HEK293 (cell line): ENCODE data around the gene SYCP2.

Experiments
- CTCF ChIP-seq: fragments of 450-650 bp; formaldehyde crosslinking; IDR thresholded peaks from 2 replicates; pipeline ENCODE4 v1.5.1; 2016; ENCODE audit warnings: missing biosample characterization, missing genetic modification characterization
- ELK4 ChIP-seq: IDR thresholded peaks from 2 replicates; pipeline ENCODE4 v1.6.1; 2011; ENCODE audit warnings: mild to moderate bottlenecking, low read depth, low read length, borderline replicate concordance
- KLF1 ChIP-seq: fragments of 450-650 bp; formaldehyde crosslinking; IDR thresholded peaks from 2 replicates; pipeline ENCODE4 v1.5.1; 2016; ENCODE audit warnings: missing biosample characterization, missing genetic modification characterization
- MYNN ChIP-seq: fragments of 450-650 bp; formaldehyde crosslinking; IDR thresholded peaks from 2 replicates; pipeline ENCODE4 v1.5.1; 2016; ENCODE audit warnings: missing biosample characterization, missing genetic modification characterization, borderline replicate concordance
- ZNF501 ChIP-seq: fragments of 450-650 bp; formaldehyde crosslinking; IDR thresholded peaks from 2 replicates; pipeline ENCODE4 v1.5.1; 2016; ENCODE audit warnings: missing biosample characterization, missing genetic modification characterization
- ZNF521 ChIP-seq: fragments of 450-650 bp; formaldehyde crosslinking; IDR thresholded peaks from 2 replicates; pipeline ENCODE4 v1.5.1; 2017; ENCODE audit warnings: missing biosample characterization, mild to moderate bottlenecking, missing genetic modification characterization
- ZNF549 ChIP-seq: fragments of 450-650 bp; IDR thresholded peaks from 2 replicates; pipeline ENCODE4 v1.5.1; 2018; ENCODE audit warnings: missing biosample characterization, missing genetic modification characterization, mild to moderate bottlenecking, inconsistent platforms, moderate library complexity
- ZNF707 ChIP-seq: fragments of 450-650 bp; formaldehyde crosslinking; IDR thresholded peaks from 2 replicates; pipeline ENCODE4 v1.5.1; 2016; ENCODE audit warnings: missing biosample characterization, missing genetic modification characterization
- ZNF837 ChIP-seq: fragments of 450-650 bp; formaldehyde crosslinking; IDR thresholded peaks from 2 replicates; pipeline ENCODE4 v1.5.1; 2016; ENCODE audit warnings: missing biosample characterization, missing genetic modification characterization
- TF ChIP-seq, protein P1 (sequence below): fragments of 450-650 bp; formaldehyde crosslinking; IDR thresholded peaks from 2 replicates; pipeline ENCODE4 v1.5.1; 2016; ENCODE audit warnings: missing biosample characterization, missing genetic modification characterization
- TF ChIP-seq, protein P2 (sequence below): fragments of 450-650 bp; formaldehyde crosslinking; IDR thresholded peaks from 2 replicates; pipeline ENCODE4 v1.5.1; 2016; ENCODE audit warnings: missing biosample characterization, missing genetic modification characterization

GRCh38 chr20:59947376-59947775 is 13.9 kb upstream of the SYCP2 start:
- no peak for TF ChIP-seq ZNF501 (tag by site-specific recombination)
- no peak for TF ChIP-seq ELK4
- TF ChIP-seq KLF1 (tag by site-specific recombination): no peak
- TF ChIP-seq ZNF549 (tag by site-specific recombination): no peak
- TF ChIP-seq, protein P1, sequence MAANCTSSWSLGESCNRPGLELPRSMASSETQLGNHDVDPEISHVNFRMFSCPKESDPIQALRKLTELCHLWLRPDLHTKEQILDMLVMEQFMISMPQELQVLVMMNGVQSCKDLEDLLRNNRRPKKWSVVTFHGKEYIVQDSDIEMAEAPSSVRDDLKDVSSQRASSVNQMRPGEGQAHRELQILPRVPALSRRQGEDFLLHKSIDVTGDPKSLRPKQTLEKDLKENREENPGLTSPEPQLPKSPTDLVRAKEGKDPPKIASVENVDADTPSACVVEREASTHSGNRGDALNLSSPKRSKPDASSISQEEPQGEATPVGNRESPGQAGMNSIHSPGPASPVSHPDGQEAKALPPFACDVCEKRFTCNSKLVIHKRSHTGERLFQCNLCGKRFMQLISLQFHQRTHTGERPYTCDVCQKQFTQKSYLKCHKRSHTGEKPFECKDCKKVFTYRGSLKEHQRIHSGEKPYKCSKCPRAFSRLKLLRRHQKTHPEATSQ (tag by site-specific recombination): no peak
- TF ChIP-seq CTCF (tag by site-specific recombination): no peak
- no peak for TF ChIP-seq ZNF707
- TF ChIP-seq, protein P2, sequence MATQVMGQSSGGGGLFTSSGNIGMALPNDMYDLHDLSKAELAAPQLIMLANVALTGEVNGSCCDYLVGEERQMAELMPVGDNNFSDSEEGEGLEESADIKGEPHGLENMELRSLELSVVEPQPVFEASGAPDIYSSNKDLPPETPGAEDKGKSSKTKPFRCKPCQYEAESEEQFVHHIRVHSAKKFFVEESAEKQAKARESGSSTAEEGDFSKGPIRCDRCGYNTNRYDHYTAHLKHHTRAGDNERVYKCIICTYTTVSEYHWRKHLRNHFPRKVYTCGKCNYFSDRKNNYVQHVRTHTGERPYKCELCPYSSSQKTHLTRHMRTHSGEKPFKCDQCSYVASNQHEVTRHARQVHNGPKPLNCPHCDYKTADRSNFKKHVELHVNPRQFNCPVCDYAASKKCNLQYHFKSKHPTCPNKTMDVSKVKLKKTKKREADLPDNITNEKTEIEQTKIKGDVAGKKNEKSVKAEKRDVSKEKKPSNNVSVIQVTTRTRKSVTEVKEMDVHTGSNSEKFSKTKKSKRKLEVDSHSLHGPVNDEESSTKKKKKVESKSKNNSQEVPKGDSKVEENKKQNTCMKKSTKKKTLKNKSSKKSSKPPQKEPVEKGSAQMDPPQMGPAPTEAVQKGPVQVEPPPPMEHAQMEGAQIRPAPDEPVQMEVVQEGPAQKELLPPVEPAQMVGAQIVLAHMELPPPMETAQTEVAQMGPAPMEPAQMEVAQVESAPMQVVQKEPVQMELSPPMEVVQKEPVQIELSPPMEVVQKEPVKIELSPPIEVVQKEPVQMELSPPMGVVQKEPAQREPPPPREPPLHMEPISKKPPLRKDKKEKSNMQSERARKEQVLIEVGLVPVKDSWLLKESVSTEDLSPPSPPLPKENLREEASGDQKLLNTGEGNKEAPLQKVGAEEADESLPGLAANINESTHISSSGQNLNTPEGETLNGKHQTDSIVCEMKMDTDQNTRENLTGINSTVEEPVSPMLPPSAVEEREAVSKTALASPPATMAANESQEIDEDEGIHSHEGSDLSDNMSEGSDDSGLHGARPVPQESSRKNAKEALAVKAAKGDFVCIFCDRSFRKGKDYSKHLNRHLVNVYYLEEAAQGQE (tag by site-specific recombination): no peak
- TF ChIP-seq ZNF837: no peak
- TF ChIP-seq ZNF521 (tag by site-specific recombination): no peak
- TF ChIP-seq MYNN (tag by site-specific recombination): no peak
